ENCODE data around the gene GABBR2. TPM values are rescaled to one million over a fixed set of nuclear protein-coding genes. Genes with fewer than 3 reads are reported as not detected.

Gene GABBR2
- total RNA-seq, 1 experiment from 2014 or later, result 6.3 TPM

GRCh38 chr9:98445576-98445975 lies 263.2 kb downstream of the GABBR2 start:
- ATAC-seq (no peak), DNase-seq (ENCODE audit: low read depth, low spot score) (no peak)
- intact Hi-C loops (cut with micrococcal nuclease; ENCODE audit: unreplicated experiment), result no loop called here
- no peak for TF ChIP-seq POLR2AphosphoS5 (IDR thresholded peaks at IDR 0.05; ENCODE audit: low read depth, low read length)
- no peak for TF ChIP-seq TCF7L2 (IDR thresholded peaks at IDR 0.05; ENCODE audit: low read depth, low read length)
- TF ChIP-seq REST (IDR thresholded peaks at IDR 0.05; ENCODE audit: insufficient read depth in 1 of 2, low read depth in 2 of 2, low read length in 1 of 2), result no peak
- Histone ChIP-seq H3K27me3 (ENCODE audit: control insufficient read depth, insufficient read depth, low read length) (no peaks in the 10 kb centered on the region), H3K36me3 (ENCODE audit: control insufficient read depth, insufficient read depth, low read length) (no peaks in the 10 kb centered on the region), H3K4me3 (ENCODE audit: low read depth in 2 of 2, low read length in 2 of 2) (no peak overlapping the region), H3K27ac (ENCODE audit: low read length) (no peak overlapping the region), H3K9me3 (ENCODE audit: control insufficient read depth, insufficient read depth, low read depth, low read length) (no peaks in the 10 kb centered on the region), H3K4me1 (ENCODE audit: control insufficient read depth, insufficient read depth, low read length) (no peaks in the 10 kb centered on the region)
- BruUV-seq (replicated peaks), result no TSS peak
- CTCF ChIA-PET, result no interaction called here
- in situ Hi-C loops (cut with HindIII; ENCODE audit: low pct_unique_long_range_greater_than_20kb, low sequenced_read_pairs), result no loop called here
- POLR2A ChIA-PET, result no interaction called here

- Histone ChIP-seq H3K9me3 (ENCODE audit: control insufficient read depth, insufficient read depth, low read depth, low read length) (no peaks in the 10 kb centered on the region), H3K4me3 (ENCODE audit: low read depth in 2 of 2, low read length in 2 of 2) (no peak overlapping the region), H3K4me1 (ENCODE audit: control insufficient read depth, insufficient read depth, low read length) (no peaks in the 10 kb centered on the region), H3K36me3 (ENCODE audit: control insufficient read depth, insufficient read depth, low read length) (no peaks in the 10 kb centered on the region), H3K27ac (ENCODE audit: low read length) (no peak overlapping the region), H3K27me3 (ENCODE audit: control insufficient read depth, insufficient read depth, low read length) (no peaks in the 10 kb centered on the region)
- TF ChIP-seq REST (IDR thresholded peaks at IDR 0.05; ENCODE audit: insufficient read depth in 1 of 2, low read depth in 2 of 2, low read length in 1 of 2), result no peak
- no peak for TF ChIP-seq POLR2AphosphoS5 (IDR thresholded peaks at IDR 0.05; ENCODE audit: low read depth, low read length)
- TF ChIP-seq SIN3A (IDR thresholded peaks at IDR 0.05; ENCODE audit: borderline replicate concordance, insufficient read depth, low read depth, low read length), result no peak
- intact Hi-C loops (cut with micrococcal nuclease; ENCODE audit: unreplicated experiment), result no loop called here
- no peak for ATAC-seq
- no TSS peak for BruUV-seq (replicated peaks)
- POLR2A ChIA-PET, result no interaction called here
- in situ Hi-C loops (cut with HindIII; ENCODE audit: low pct_unique_long_range_greater_than_20kb, low sequenced_read_pairs), result no loop called here
- CTCF ChIA-PET, result no interaction called here
- no peak for DNase-seq (ENCODE audit: low read depth, low spot score)
These were observed 264.1 kb downstream of the GABBR2 start for GRCh38 chr9:98444601-98445000.

GRCh38 chr9:98442541-98442940 lies 266.2 kb downstream of the GABBR2 start:
- no peak for ATAC-seq

More at GRCh38 chr9:98442541-98442940, 266.2 kb downstream of the GABBR2 start:
- POLR2A ChIA-PET, result no interaction called here
- Histone ChIP-seq H3K27ac (ENCODE audit: low read length) (no peak overlapping the region), H3K4me1 (ENCODE audit: control insufficient read depth, insufficient read depth, low read length) (no peaks in the 10 kb centered on the region), H3K36me3 (ENCODE audit: control insufficient read depth, insufficient read depth, low read length) (no peaks in the 10 kb centered on the region), H3K9me3 (ENCODE audit: control insufficient read depth, insufficient read depth, low read depth, low read length) (no peaks in the 10 kb centered on the region), H3K4me3 (ENCODE audit: low read depth in 2 of 2, low read length in 2 of 2) (no peak overlapping the region), H3K27me3 (ENCODE audit: control insufficient read depth, insufficient read depth, low read length) (no peaks in the 10 kb centered on the region)
- in situ Hi-C loops (cut with HindIII; ENCODE audit: low pct_unique_long_range_greater_than_20kb, low sequenced_read_pairs), result no loop called here
- CTCF ChIA-PET, result no interaction called here
- DNase-seq (ENCODE audit: low read depth, low spot score), result no peak
- TF ChIP-seq SIN3A (IDR thresholded peaks at IDR 0.05; ENCODE audit: borderline replicate concordance, insufficient read depth, low read depth, low read length) (no peak), TCF7L2 (IDR thresholded peaks at IDR 0.05; ENCODE audit: low read depth, low read length) (no peak), CTCF (IDR thresholded peaks at IDR 0.05) (no peak), REST (IDR thresholded peaks at IDR 0.05; ENCODE audit: insufficient read depth in 1 of 2, low read depth in 2 of 2, low read length in 1 of 2) (no peak), POLR2AphosphoS5 (IDR thresholded peaks at IDR 0.05; ENCODE audit: low read depth, low read length) (no peak)
- intact Hi-C loops (cut with micrococcal nuclease; ENCODE audit: unreplicated experiment), result no loop called here
- BruUV-seq (replicated peaks), result no TSS peak
